GM18511 (cell line): ENCODE results near the gene GARIN3.
A peak's percentile ranks its signal among the peaks of the same experiment; 100 is the strongest.

ENCODE experiments used
- ATAC-seq: cut with Tn5 transposase; IDR thresholded peaks from one replicate; pipeline ENCODE4 v1.9.1; 2021; ENCODE audit warnings: mild to moderate bottlenecking, moderate library complexity; ENCODE audit not compliant: unreplicated experiment

The GARIN3 gene

GRCh38 chr5:157150995-157151394 is 15.1 kb downstream of the GARIN3 start:
- no peak for ATAC-seq

GRCh38 chr5:157148734-157149615 is 17.1 kb downstream of the GARIN3 start:
- ATAC-seq, result peak; percentile 83

DNA sequence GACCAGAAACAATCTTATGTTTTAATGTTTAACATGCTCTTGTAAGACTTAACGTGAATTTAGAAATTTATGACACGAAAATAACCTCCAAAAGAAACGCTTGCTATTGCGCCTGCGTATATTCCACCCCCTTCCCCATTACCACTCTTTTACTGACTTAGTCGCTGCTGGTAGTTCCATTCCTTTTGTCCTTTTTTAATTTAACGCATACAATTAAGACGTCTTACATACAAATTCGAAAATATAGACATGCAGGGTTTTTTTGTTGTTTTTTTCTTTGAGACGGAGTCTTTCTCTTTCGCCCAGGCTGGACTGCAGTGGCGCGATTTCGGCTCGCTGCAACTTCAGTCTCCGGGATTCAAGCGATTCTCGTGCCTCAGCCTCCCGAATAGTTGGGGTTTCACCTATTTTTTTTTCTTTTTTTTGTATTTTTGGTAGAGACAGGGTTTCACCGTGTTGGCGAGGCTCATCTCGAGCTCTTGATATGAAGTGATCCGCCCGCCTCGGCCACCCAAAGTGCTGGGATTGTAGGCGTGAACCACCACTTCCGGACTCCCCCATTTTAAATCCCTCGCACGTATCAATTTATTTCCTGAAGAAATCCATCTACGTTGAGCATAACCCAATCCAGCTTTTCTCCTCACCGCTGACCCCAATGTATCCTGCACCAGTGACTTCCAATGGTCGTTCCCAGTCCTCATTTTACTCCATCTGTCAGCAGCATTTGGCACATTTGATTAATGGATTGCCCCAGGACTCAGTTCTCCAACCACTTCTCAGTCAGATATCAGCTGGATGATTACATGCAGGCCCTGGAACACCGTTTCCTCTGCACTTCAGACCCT is 22.7 kb downstream of the GARIN3 start:
- ATAC-seq, result peak; percentile 47

DNA sequence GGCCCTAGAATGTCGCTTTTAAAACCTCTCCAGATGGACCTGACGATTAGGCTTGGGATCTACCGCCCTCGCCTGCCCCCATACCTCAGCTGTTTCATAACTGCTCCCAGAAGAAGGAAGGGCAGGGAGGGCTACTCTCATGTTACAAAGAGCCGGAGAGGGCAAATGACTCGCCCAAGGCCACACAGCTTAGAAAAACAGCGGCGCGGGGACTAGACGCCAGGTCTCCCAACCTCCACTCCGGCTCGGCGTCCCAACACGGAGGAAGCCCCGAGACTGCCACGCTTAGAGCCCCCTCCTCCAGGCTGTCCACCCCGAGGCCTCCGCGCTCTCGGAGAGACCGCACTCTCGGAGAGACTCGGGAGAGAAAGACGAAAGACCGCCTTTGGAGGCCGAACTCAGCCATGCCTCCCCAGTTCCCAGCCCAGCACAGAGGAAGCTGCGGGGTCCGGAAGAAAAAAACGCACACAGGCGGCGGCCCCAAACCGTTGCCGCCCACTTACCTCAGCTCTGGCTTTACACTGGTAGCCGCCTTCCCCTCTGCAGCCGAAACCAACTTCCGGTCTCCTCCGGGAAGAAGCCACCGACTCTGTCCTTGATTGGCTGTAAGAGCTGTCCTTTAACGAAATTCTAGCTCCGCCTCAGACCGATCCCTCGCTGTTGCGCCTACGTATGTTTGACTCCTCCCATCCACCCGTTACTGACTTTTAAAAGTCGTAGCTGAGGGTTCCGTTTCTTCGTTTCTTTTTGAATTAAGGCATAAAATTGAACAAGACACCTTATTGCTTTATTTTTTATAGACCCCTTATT is 23.5 kb downstream of the GARIN3 start, which contains the start of gene MED7:
Gene MED7, minus strand, starts transcription at position 549 of the 810 bp plus-strand sequence. CDS start 3,434 bp downstream, outside the sequence.
- peak; percentile 100 for ATAC-seq

DNA sequence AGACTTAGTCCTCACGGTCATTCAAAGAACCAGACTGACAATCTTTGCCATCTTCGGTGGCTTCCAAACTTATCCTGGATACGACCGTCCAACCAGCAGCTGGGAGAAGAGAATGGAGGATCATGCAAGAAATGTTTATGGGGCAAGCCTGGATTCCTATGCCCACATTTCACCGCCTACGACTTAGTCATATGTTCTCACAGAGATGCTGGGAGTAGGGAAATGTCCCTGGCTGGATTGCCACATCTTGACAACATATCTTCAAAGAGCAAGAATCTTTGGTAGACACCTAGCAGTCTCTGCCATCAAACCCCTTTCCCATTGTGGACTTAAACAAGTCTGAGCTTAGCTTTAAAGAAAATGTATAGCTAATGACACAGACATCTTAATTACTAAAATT is 28.4 kb downstream of the GARIN3 start:
- no peak for ATAC-seq

DNA sequence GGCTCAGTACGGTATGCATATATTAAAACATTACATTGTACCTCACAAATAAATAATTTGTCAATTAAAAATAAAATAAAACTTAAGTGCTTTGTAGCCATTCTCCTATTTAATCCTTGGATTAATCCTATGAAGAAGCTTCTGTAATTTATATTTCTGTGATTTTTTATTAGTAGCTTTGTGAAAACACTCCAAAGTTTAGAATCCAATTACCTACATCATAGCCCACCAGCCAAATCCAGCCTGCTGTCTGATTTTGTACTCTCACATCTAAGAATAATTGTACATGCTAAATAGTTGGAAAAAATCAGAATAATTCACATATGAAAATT is 33.8 kb downstream of the GARIN3 start:
- no peak for ATAC-seq

GRCh38 chr5:157130925-157131324 is 35.1 kb downstream of the GARIN3 start:
- ATAC-seq, result peak; percentile 42

- no peak for ATAC-seq
Observed at GRCh38 chr5:157121709-157122108, 44.4 kb downstream of the GARIN3 start.

GRCh38 chr5:157120102-157120501 is 46.0 kb downstream of the GARIN3 start:
- no peak for ATAC-seq

DNA sequence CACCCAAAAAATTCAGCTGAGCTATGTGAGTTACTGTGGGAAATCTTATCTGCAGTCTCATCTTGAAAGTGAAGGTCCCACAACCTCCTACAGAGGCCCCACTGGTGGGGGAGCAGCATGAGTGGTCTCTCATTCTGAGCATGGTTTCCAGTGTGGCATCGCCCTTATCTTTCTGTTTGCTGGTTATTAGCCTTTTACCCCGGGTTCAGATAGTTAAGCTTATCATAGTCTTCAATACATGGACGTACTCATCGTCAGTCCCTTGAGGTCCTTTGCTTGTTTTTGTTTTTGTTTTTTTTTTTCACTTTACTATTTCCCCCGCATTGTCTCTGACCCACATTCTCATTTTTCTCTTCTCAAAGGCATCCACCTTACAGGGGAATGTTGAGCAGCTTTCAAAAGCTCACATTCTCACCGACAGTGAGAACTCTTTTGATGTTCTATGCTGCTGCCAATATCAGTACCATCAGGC is 49.5 kb downstream of the GARIN3 start:
- ATAC-seq, result peak; percentile 76

DNA sequence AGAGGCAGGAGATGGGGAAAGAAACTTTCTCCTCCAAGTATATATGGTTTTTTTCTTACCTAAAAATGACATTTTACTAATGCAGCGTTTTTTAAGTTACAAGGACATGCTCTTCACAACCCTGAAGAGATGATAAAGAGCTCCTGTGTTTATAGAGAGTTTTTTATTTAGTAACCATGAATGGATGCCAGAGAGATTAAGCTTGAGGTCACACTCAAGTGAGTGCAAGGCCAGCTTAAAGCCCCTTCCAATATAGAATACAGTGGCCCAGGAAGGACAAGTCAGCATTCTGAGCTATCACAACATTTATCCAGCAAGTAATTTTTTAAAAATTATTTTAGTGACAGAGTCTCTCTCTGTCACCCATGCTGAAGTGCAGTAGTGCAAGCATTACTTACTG is 50.6 kb downstream of the GARIN3 start:
- no peak for ATAC-seq

DNA sequence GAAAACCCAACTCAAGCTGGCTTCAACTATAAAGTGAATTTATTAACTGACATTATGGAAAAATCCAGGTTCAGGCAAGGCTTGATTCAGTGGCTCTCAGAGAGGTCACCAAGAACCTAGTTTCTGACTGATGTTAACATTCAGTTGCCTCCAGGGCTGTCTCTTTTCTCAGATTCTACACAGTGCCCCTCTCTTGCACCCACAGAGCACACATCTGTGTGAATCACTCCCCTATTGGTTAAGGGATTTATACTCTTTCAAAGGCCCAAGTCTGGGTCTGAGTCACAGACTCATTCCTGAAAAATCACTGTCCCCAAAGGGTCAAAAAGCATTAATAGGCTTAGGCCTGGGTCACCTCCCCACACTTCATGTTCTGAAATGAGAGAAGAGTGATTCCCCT is 51.1 kb downstream of the GARIN3 start:
- ATAC-seq, result no peak

- ATAC-seq, result no peak
Observed at GRCh38 chr5:157113002-157113401, 53.1 kb downstream of the GARIN3 start.
